Measurements from ENCODE around the gene TULP1.

TULP1 gene

GRCh38 chr6:35469751-35470662, 42.7 kb downstream of the TULP1 start:
- Histone ChIP-seq H3K4me2 (ENCODE audit: low read length) (peak overlapping the region; percentile 91), H3K4me1 (ENCODE audit: control insufficient read depth, insufficient read depth, low read length) (peaks cover 31% of the 10 kb centered on the region), H3K9me3 (replicated peaks; ENCODE audit: low read length) (no peaks in the 10 kb centered on the region), H3K36me3 (ENCODE audit: insufficient read depth, low read length) (peaks cover 66% of the 10 kb centered on the region), H3K9ac (ENCODE audit: low read depth, low read length) (peak overlapping the region; percentile 100), H3K27me3 (ENCODE audit: control insufficient read depth, insufficient read depth, low read length) (no peaks in the 10 kb centered on the region), H3K4me3 (ENCODE audit: low read length) (peak overlapping the region; percentile 95)

GRCh38 chr6:35468980-35469750, 43.5 kb downstream of the TULP1 start:
- Histone ChIP-seq H3K4me2 (ENCODE audit: low read length) (peak overlapping the region; percentile 91), H3K36me3 (ENCODE audit: insufficient read depth, low read length) (peaks cover 57% of the 10 kb centered on the region), H3K9me3 (replicated peaks; ENCODE audit: low read length) (no peaks in the 10 kb centered on the region), H3K9ac (ENCODE audit: low read depth, low read length) (peak overlapping the region; percentile 100), H3K4me1 (ENCODE audit: control insufficient read depth, insufficient read depth, low read length) (peaks cover 31% of the 10 kb centered on the region), H3K27me3 (ENCODE audit: control insufficient read depth, insufficient read depth, low read length) (no peaks in the 10 kb centered on the region), H3K4me3 (ENCODE audit: low read length) (peak overlapping the region; percentile 95)

DNA sequence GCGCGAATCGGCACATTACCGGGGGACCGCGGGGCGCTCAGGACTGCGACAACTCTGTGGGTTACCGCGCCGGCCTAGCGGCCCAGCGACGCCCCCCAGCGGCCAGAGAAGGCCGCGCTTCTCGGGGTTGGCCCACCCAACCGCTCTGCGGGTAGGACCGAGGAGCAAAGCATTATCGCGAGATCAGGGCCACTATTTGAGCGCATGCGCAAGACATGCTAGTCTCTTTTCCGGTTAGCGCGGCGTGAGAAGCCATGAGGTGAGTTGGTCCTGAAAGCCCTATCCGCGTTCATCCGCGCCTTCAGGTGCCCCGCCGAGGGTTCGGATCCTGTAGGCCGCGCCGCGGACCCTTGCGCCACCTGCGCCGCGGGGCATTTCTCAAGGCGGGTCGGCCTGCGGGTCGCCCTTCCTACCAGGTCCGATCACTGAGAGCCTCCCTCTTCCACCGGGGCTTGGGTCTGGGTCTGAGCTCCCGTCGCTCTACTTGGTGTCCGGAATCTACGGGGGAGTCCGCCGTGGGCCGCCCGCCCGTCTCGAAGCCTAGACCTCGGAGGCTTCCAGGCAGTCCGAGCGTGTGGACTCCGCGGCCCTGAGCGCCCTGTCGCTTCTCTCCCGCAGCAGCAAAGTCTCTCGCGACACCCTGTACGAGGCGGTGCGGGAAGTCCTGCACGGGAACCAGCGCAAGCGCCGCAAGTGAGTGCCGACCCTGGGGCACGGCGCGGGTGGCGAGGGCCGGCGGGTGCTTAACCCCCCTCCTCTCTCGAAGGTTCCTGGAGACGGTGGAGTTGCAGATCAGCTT, 44.3 kb downstream of the TULP1 start, which contains the start of gene RPL10A:
RPL10A (plus strand) TSS at position 221 of the 799 bp plus-strand sequence; CDS start at position 255, 34 bp downstream.
- Histone ChIP-seq H3K9me3 (replicated peaks; ENCODE audit: low read length) (no peaks in the 10 kb centered on the region), H3K9ac (ENCODE audit: low read depth, low read length) (peak within 1 kb of the TSS; percentile 100), H3K4me2 (ENCODE audit: low read length) (peak within 1 kb of the TSS; percentile 91), H3K4me3 (ENCODE audit: low read length) (peak within 1 kb of the TSS; percentile 95), H3K36me3 (ENCODE audit: insufficient read depth, low read length) (peaks cover 57% of the 10 kb centered on the region), H3K27me3 (ENCODE audit: control insufficient read depth, insufficient read depth, low read length) (no peaks in the 10 kb centered on the region), H3K4me1 (ENCODE audit: control insufficient read depth, insufficient read depth, low read length) (peaks cover 31% of the 10 kb centered on the region)

- peaks cover 14% of the 10 kb centered on the region for H3K4me1 ChIP-seq (ENCODE audit: control insufficient read depth, insufficient read depth, low read length)
- peaks cover 29% of the 10 kb centered on the region for H3K36me3 ChIP-seq (ENCODE audit: insufficient read depth, low read length)
- no peaks in the 10 kb centered on the region for H3K9me3 ChIP-seq (replicated peaks; ENCODE audit: low read length)
- H3K4me2 ChIP-seq (ENCODE audit: low read length): no peak overlapping the region
- no peak overlapping the region for H3K4me3 ChIP-seq (ENCODE audit: low read length)
- H3K27me3 ChIP-seq (ENCODE audit: control insufficient read depth, insufficient read depth, low read length): no peaks in the 10 kb centered on the region
- H3K9ac ChIP-seq (ENCODE audit: low read depth, low read length): no peak overlapping the region
Observed at GRCh38 chr6:35465646-35466045, 47.0 kb downstream of the TULP1 start.

DNA sequence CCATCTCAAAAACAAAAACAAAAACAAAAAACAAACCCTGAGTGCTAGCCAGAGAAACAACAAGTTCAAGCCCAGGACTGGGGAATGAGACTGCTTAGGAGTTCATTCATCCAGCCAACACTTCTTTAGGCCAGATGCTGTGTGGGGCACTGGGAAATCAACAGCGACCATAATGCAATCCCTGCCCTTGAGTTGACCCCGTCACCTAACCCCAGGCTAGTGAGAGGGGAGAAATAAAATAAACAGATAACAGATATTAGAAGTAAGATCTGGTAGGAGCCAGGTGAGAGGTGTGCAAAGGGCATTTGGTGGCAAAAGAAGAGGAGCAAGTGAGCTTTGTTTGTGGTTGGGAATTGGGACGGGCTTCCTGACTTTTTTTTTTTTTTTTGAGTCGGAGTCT, 49.4 kb downstream of the TULP1 start:
- no peak overlapping the region for H3K9ac ChIP-seq (ENCODE audit: low read depth, low read length)
- no peaks in the 10 kb centered on the region for H3K27me3 ChIP-seq (ENCODE audit: control insufficient read depth, insufficient read depth, low read length)
- peaks cover 18% of the 10 kb centered on the region for H3K36me3 ChIP-seq (ENCODE audit: insufficient read depth, low read length)
- no peak overlapping the region for H3K4me2 ChIP-seq (ENCODE audit: low read length)
- H3K4me3 ChIP-seq (ENCODE audit: low read length): no peak overlapping the region
- H3K4me1 ChIP-seq (ENCODE audit: control insufficient read depth, insufficient read depth, low read length): peaks cover 6% of the 10 kb centered on the region
- no peaks in the 10 kb centered on the region for H3K9me3 ChIP-seq (replicated peaks; ENCODE audit: low read length)

GRCh38 chr6:35461270-35461669, 51.4 kb downstream of the TULP1 start:
- Histone ChIP-seq H3K9ac (ENCODE audit: low read depth, low read length) (no peak overlapping the region), H3K9me3 (replicated peaks; ENCODE audit: low read length) (no peaks in the 10 kb centered on the region), H3K4me1 (ENCODE audit: control insufficient read depth, insufficient read depth, low read length) (no peaks in the 10 kb centered on the region), H3K36me3 (ENCODE audit: insufficient read depth, low read length) (peaks cover 24% of the 10 kb centered on the region), H3K4me2 (ENCODE audit: low read length) (no peak overlapping the region), H3K4me3 (ENCODE audit: low read length) (no peak overlapping the region), H3K27me3 (ENCODE audit: control insufficient read depth, insufficient read depth, low read length) (no peaks in the 10 kb centered on the region)

DNA sequence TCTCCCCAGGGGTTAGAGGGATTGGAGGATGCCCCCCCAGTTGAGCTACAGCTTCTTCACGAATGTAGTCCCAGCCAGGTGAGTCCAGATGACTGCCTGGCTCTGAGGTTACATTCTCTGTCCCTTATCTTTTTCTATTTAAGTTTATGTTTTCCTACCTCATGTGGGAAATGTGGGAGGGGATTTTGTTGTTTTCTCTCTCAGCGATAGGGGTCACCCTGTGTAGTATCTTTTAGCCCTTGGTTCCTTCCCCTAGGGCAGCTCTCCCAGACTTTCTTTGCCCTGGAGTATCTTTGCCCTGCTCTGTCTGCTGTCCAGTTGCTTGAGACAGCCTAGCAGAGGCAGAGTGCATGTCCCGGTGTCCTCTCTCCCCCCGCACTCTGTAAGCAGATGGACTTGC, 54.8 kb downstream of the TULP1 start:
- no peaks in the 10 kb centered on the region for H3K27me3 ChIP-seq (ENCODE audit: control insufficient read depth, insufficient read depth, low read length)
- no peaks in the 10 kb centered on the region for H3K9me3 ChIP-seq (replicated peaks; ENCODE audit: low read length)
- H3K4me3 ChIP-seq (ENCODE audit: low read length): no peak overlapping the region
- H3K4me1 ChIP-seq (ENCODE audit: control insufficient read depth, insufficient read depth, low read length): peaks cover 21% of the 10 kb centered on the region
- H3K36me3 ChIP-seq (ENCODE audit: insufficient read depth, low read length): peaks cover 28% of the 10 kb centered on the region
- no peak overlapping the region for H3K9ac ChIP-seq (ENCODE audit: low read depth, low read length)
- no peak overlapping the region for H3K4me2 ChIP-seq (ENCODE audit: low read length)

GRCh38 chr6:35454391-35455110, 58.1 kb downstream of the TULP1 start:
- Histone ChIP-seq H3K9me3 (replicated peaks; ENCODE audit: low read length) (no peaks in the 10 kb centered on the region), H3K36me3 (ENCODE audit: insufficient read depth, low read length) (peaks cover 24% of the 10 kb centered on the region), H3K4me3 (ENCODE audit: low read length) (no peak overlapping the region), H3K27me3 (ENCODE audit: control insufficient read depth, insufficient read depth, low read length) (no peaks in the 10 kb centered on the region), H3K4me2 (ENCODE audit: low read length) (peak overlapping the region; percentile 97), H3K9ac (ENCODE audit: low read depth, low read length) (no peak overlapping the region), H3K4me1 (ENCODE audit: control insufficient read depth, insufficient read depth, low read length) (peaks cover 30% of the 10 kb centered on the region)

DNA sequence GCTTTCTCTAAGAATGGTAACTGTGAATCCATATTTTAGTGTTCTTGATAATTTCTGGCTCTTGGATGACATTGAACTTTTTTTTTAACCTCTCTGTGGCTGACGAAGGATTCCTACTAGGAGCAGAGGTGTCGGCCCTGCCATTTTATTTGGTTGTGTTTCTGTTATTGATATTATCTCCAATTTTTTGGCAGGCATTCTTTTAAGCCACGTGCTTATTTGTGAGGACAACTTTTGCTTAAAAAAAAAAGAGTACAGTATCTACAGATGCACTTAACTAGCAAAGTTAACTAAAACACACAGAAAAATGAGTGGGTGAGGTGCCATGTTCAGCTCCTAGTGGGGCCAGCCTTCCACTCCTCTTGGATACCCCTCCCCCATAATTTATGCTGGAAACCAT, 59.5 kb downstream of the TULP1 start:
- Histone ChIP-seq H3K4me3 (ENCODE audit: low read length) (peak overlapping the region; percentile 92), H3K36me3 (ENCODE audit: insufficient read depth, low read length) (peaks cover 15% of the 10 kb centered on the region), H3K4me1 (ENCODE audit: control insufficient read depth, insufficient read depth, low read length) (peaks cover 30% of the 10 kb centered on the region), H3K9ac (ENCODE audit: low read depth, low read length) (peak overlapping the region; percentile 83), H3K4me2 (ENCODE audit: low read length) (peak overlapping the region; percentile 97), H3K27me3 (ENCODE audit: control insufficient read depth, insufficient read depth, low read length) (no peaks in the 10 kb centered on the region), H3K9me3 (replicated peaks; ENCODE audit: low read length) (no peaks in the 10 kb centered on the region)

GRCh38 chr6:35452183-35453090, 60.3 kb downstream of the TULP1 start, which contains the start of gene FANCE:
Gene FANCE, plus strand, starts transcription at chr6:35452338. Its CDS starts 208 bp downstream, at chr6:35452546.
- H3K4me2 ChIP-seq (ENCODE audit: low read length): peak within 1 kb of the TSS; percentile 97
- H3K9ac ChIP-seq (ENCODE audit: low read depth, low read length): peak within 1 kb of the TSS; percentile 83
- peaks cover 30% of the 10 kb centered on the region for H3K4me1 ChIP-seq (ENCODE audit: control insufficient read depth, insufficient read depth, low read length)
- peaks cover 8% of the 10 kb centered on the region for H3K36me3 ChIP-seq (ENCODE audit: insufficient read depth, low read length)
- no peaks in the 10 kb centered on the region for H3K27me3 ChIP-seq (ENCODE audit: control insufficient read depth, insufficient read depth, low read length)
- H3K9me3 ChIP-seq (replicated peaks; ENCODE audit: low read length): no peaks in the 10 kb centered on the region
- peak within 1 kb of the TSS; percentile 92 for H3K4me3 ChIP-seq (ENCODE audit: low read length)

Data from skeletal muscle satellite cell (primary cell).